Activated CD4-positive, alpha-beta T cell treated with anti-CD3 and anti-CD28 coated beads, Interleukin-2, amount 50 U/mL, for 4 hours (primary cell): ENCODE data around the gene SLTM.
"Not testable (repeated sequence)": the region's sequence is repeated elsewhere in the genome, so short reads cannot be mapped to it uniquely, and the experiment has no call there.

Experiments
- DNase-seq, 2 experiments: peaks; one replicate each; pipeline ENCODE4 v3.0.0-alpha.2; 2020

Gene SLTM

GRCh38 chr15:58926823-58927222 is 6.7 kb downstream of the SLTM start:
- DNase-seq = no peak

- DNase-seq = no peak
Measured at GRCh38 chr15:58924327-58924726, 9.2 kb downstream of the SLTM start.

DNA sequence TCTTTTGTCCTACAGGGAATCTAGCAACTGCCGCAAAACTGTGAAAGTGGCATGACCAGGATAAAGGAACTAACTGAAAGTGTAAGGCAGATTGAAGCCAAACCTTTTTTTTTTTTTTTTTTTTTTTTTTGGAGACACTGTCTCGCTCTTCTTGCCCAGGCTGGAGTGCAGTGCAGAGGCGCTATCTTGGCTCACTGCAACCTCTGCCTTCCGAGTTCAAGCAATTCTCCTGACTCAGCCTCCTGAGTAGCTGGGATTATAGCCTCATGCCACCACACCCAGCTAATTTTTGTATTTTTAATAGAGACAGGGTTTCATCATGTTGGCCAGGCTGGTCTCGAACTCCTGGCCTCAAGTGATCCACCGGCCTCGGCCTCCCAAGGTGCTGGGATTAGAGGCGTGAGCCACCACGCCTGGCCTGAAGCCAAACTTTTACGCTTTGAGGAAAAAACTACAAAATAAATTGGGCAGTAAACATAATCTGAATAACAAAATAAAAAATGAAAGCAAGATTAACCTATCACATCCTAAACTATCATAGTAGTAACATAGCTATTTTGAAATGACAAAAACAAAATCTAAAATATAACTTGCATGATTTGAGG is 9.7 kb downstream of the SLTM start:
- DNase-seq = no peak

DNA sequence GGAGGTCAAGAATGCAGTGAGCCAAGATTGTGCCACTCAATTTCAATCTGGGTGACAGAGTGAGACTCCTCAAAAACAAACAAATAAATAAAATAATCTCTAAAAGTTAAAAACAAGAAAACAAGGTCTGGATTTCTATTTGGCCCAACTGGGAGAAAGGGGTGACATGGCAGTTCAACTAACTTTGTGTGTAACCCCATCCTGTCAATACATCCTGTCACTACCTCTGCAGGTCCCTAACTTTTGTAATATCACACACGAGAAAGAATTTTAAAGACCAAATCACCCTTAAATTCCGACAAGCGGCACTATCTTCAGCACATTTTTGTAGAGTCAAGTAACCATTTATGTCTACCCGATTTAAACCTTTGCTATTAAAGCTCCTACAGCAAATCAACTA is 10.2 kb downstream of the SLTM start:
- no peak for DNase-seq

GRCh38 chr15:58921267-58921790 is 12.2 kb downstream of the SLTM start:
- DNase-seq = no peak

- not testable (repeated sequence) for DNase-seq
Measured at GRCh38 chr15:58920447-58920846, 13.0 kb downstream of the SLTM start.

DNA sequence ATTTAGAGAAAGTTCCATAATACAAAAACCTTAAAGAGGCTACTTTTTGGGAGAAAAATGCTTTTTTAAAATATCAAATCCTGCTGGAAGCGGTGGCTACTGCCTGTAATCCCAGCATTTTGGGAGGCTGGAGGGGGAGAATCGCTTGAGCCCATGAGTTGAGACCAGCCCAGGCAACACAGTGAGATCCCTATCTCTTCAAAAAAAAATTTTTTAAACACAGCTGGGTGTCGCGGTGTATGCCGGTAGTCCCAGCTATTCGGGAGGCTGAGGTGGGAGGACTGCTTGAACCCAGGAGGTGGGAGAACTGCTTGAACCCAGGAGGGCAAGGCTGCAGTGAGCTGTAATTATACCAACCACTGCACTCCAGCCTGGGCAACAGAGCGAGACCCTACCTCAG is 14.2 kb downstream of the SLTM start:
- DNase-seq = no peak

DNA sequence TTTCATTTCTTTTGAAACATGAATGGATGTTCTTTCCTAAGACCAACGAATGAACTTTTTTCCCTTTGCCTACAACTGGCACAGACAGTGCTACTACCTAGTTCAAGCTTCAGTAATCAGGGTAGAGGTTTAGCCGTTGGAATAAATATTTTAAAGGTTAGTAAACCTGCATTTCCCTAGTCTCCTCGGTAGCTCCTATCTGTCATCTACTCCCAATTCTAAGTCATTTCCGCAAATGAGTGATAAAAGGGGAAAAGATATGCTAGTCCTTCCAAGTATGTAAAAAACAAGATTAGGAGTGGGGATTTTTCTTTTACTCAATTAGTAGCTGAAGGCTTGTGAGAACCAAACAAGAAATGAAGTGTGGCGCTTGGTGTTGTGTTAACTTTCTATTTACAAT is 15.2 kb downstream of the SLTM start:
- DNase-seq = no peak

DNA sequence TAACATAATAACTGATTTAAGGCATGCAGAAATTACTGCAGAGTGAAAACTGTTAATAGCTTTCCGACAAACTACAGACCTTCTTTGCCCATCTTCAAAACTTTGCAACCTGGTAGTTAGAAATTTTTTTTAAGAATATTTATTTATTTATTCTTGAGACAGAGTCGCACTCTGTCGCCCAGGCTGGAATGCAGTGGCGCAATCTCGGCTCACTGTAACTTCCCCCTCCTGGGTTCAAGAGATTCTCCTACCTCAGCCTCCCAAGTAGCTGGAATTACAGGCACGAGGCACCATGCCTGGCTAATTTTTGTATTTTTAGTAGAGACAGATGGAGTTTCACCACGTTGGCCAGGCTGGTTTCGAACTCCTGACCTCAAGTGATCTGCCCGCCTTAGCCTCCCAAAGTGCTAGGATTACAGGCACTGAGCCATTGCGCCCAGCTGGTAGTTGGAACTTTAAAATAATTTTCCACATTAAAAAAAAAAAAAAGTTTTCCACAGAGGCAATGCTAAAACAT is 15.8 kb downstream of the SLTM start:
- not testable (repeated sequence) for DNase-seq

DNA sequence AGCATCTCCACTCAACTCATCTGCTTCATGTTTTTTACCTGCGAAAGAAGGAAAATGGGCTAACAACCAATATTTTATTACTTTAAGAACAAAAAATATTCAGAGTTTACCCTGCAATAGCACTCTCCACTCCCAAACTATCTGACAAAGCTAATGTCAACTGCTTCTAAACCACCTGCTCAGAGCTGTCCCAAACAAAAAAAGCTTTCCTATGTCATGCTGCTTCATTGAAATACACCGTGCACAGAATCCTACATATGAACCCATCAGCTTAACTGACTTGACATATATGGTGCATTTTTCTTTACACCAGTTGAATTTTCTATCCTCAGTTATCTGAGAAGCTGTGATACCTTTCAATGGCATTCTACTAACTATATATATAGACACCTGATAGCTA is 16.5 kb downstream of the SLTM start:
- no peak for DNase-seq

DNA sequence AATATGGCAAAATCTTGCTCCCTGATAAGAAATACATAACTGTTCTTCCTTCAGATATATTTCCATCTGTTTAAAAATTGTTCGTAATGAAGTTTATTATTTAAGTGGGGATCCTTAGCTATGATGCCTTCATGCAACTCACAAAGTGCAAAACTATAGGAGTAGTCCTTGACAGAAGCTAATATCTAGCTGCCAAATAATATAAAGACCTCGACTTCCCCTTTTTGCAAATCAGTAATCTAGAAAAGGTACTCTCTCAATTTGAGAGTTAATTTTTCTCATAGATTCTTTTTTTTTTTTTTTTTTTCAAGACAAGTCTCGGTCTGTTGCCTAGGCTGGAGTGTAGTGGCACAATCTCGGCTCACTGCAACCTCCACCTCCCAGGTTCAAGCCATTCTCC is 23.0 kb downstream of the SLTM start:
- no peak for DNase-seq

DNA sequence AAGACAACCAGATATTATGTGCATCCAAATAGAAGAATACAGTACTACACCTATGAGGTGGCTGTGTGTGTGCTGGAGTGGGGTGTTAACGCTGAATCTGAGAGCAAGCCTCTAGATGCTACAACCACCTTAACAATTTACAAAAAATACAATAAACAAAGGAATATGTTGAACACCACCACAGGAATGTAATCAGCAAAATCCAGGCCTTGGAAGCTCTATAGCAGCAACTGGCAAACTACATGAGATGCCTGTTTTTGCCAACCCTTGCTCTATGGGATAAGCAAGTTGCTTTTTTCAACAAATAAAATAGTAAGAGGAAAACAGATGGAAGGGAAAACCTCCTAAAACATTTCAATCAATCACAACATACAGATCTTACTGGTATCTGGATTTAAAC is 23.9 kb downstream of the SLTM start:
- no peak for DNase-seq

- DNase-seq = no peak
Measured at GRCh38 chr15:58908550-58909309, 24.7 kb downstream of the SLTM start.

GRCh38 chr15:58900631-58901030 is 32.8 kb downstream of the SLTM start:
- no peak for DNase-seq

DNA sequence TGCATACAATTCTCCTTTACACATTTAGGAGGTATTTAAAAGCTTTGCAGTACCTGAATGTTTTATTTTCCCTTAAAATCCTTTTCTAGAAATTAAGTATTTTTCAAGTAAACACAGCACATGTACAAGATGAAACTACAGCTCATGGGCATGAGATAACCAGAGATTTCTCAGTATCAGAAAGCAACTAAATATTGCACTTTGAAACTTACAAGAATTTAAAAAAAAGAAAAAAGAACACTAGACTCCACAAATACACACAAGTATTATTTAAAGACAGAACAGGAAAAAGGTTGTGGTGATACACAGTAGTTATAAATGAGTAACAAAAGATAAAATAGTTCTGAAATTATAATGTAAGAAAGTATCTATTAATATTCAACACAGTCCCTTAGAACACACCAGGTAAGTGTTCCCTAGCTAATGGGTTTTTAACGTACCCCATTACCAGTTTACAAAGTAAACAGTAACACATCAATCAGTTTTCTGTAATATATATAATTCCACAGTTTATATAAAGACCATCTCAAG is 35.3 kb downstream of the SLTM start:
- DNase-seq = no peak

- no peak for DNase-seq
Measured at GRCh38 chr15:58889363-58889762, 44.1 kb downstream of the SLTM start.

DNA sequence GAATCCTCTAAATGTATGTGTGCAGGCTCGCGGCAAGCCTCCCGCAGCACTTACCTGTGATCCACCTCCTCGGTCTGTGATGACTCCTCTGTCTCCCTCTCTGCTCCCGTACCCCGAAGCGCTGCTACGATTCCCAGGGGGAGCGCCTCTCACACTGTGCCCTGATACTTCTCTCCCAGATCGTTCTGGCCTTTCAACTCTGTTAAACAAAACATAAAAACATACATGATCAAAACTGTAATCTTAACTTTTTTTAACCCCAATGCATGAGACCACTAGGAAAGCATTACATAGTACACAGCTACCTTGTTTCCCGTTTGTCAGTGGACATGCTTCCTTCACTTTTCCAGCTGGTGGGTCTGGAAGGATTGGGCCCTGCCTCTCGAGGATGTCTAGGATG is 46.6 kb downstream of the SLTM start:
- DNase-seq = no peak

DNA sequence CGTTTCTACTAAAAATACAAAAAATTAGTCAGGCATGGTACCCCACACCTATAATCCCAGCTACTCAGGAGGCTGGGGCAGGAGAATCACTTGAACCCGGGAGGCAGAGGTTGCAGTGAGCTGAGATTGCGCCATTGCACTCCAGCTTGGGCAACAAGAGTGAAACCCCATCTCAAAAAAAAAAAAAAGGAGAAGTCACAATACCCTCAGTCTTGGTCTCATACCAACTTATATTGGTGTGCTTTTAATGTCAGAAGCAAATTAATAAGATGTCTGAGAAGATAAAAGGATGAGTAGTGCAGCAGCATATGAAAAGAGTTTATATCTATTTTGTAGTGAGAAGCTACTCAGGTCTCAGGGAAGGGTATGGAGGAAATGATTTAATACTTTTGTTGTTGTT is 49.6 kb downstream of the SLTM start:
- DNase-seq = not testable (repeated sequence)

DNA sequence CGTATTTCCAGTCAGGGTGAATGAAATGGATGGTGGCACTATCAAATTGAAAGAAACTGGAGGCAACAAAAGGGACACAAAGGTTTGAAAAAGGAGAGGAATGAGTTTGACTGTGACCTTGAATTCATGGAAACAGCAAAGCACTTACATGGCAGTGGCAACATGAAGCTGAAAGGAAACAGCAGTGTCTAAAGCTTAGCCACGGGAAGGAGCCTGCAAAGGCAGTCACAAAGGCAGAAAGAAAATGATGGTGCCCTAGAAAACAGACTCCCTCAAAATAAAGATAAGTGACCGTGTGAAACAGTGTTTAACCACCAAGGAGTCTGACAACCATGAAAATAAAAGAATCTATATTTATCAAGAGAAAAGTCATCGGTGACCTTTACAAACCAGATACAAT is 51.2 kb downstream of the SLTM start:
- no peak for DNase-seq

DNA sequence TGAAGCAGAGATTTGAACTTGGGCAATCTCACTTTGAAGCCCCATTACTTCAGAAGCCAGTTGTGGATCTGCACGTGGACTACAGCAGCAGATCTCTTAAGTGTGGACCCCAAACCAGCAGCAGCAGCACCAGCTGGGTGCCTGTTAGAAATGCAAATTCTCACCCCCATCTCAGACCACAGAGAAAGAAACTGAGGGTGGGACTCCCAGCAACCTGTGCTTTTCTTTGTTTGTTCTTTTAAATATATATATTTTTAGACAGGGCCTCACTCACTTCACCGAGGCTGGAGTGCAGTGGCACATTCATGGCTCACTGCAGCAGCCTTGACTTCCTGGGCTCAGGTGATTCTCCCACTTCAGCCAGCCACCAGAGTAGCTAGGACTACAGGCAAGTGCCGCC is 53.2 kb downstream of the SLTM start:
- no peak for DNase-seq

GRCh38 chr15:58877999-58878825 is 55.3 kb downstream of the SLTM start:
- DNase-seq = no peak

- DNase-seq = no peak
Measured at GRCh38 chr15:58876306-58877106, 57.0 kb downstream of the SLTM start.
